Forelimb muscle (tissue), 1 donor: ENCODE results near the gene PSMF1. TPM values are rescaled to one million over a fixed set of nuclear protein-coding genes. Genes with fewer than 3 reads are reported as not detected.

Source experiments
- DNase-seq: peaks from one replicate; pipeline ENCODE4 v3.0.0-alpha.2; 2013; ENCODE audit warnings: low read depth
- polyA plus RNA-seq: library from polyadenylated mRNA; unstranded; fragments of 120-200 nt; gene quantifications from one replicate; pipeline ENCODE4 v1.2.1, GENCODE V29; 2013; ENCODE audit not compliant: insufficient read length

PSMF1 gene
- polyA plus RNA-seq, 1 donor = 98.1 TPM

GRCh38 chr20:1189827-1190226 is 71.4 kb downstream of the PSMF1 start:
- no peak for DNase-seq

DNA sequence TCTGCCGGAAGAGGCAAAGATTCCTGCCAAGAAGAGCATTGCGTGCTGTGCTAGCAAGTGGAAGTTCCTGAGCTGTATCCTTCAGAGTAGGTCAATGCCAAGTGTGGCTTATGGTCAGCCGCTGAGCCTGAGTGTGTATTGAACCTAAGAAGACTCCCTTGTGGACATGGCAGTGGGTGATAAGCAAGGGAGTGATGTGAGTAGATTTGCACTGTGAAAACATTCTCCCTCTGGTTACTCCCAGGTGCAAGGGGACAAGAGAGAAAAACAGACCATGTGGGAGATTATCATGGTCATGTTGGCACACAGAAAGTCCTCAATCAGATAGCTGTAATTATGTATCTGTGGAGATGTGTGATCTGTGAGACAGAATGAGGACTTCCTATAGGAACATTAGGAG is 72.4 kb downstream of the PSMF1 start:
- DNase-seq = no peak

DNA sequence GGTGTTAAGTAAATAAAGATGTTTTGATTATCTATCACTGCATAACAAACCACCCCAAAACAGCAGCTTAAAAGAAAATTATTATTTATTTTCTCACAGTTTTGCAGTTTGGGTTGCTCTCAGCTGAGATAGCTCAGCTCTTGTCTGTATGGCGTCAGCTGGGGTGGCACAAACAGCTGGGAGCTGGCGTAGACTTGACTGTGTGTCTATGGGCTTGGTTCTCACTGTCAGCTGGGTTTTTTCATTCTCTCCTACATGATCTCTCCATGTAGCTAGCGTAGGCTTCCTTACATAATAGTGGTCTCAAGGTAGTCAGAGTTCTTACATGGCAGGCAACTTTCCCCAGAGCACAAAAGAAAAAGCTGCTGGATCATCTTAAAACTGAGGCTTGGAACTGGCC is 72.9 kb downstream of the PSMF1 start:
- no peak for DNase-seq

GRCh38 chr20:1195226-1195625 is 76.8 kb downstream of the PSMF1 start:
- DNase-seq = no peak

DNA sequence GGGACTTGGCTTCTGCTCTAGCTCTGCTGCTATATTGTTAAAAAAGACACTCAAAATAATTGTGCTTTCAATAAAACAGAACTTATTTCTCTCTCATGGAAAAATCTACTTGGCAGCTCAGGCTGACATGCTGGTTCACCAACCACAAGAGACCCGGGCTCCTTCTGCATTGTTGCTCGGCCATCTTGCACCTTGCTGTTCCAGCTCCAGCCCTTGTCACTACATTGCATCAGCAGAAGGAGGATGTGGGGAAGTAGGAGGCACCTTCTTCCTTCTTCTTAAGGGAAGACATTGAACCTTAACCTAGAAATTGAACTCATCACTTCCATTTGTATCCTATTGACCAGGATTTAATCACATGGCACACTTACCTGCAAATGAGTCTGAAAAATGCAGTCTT is 78.2 kb downstream of the PSMF1 start:
- DNase-seq = no peak

DNA sequence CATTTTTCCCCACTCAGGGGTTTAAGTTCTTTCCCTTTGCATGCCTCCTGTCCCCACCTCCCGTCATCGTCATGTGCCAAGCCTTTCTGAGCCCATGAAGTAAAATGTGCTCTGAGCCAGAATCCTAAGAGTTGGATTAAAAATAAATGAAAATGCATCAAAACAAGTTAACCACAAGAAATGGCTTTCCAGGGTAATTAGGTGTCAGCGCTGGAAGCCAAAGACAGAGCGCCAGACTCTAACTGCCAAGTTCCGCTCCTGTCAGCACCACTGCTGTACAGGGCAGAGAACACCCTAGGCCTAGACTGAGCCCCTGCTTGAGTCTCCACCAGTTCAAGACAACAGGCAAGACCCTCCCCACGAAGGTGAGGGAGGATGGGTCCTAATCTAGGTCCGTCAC is 79.4 kb downstream of the PSMF1 start:
- no peak for DNase-seq

DNA sequence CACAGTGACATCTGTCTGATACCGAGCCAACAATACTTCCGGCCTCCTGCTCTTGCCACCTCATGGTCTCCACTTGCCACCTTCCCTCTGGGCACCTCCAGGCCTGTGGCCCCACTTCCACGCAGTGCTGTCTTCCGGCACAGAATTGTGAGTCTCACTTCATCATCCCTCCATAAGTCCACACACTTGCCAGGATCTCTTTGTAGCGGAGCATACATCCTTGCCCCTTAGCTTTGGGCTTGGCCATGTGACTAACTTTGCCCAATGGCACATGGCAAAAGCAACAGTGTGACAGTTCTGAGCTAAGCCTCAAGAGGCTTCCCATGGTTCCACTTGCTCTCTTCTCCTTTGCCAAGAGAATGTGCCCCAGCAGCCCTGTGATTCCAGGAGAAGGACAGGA is 80.3 kb downstream of the PSMF1 start:
- no peak for DNase-seq

DNA sequence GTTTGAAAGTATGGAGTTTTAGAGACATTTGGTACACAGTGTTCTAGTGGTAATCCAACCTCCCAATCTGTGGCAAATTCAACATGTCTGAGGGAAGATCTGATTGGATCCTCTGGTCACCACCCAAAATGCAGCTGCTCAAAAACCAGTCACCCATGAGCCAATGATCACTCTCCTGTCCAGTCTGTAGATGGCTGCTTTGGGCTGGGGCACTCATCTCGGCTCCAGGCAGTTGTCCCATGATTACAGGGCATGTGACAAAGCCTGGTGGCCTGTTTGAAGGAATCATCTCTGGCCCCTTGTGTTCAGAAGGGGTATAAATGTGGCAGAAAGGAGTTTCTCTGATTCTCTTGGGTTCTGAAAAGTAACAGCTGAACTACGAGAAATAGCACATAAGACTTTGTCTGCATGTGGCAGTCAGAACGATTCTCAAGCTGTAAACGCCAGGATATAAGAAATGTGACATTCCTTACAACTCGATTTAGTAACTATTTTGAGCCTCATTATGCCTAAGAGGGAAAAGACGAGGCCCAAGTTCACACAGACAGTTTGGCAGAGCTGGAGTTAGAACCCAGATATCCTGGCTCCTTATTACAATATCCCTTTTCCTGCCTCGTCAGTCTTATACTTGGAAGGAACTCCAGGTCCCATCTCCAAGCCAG is 80.9 kb downstream of the PSMF1 start:
- DNase-seq = no peak

DNA sequence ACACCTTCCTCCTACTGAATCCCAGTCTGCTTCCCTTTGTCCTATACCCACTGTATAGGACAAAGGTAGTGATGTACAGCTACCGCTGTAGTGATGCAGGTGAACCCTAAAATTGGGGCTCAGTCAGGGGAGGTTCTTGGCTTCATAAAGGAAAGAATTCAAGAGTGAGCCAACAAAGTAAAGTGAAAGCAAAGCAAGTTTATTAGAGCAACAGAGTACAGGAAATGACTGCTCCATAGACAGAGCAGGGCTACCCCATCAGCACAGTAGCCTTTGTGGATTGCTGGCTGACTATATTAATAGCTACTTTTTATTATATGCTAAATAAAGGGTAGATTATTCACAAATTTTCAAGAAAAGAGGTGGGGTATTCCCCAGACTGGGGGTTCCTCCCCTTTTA is 81.6 kb downstream of the PSMF1 start:
- DNase-seq = no peak

- DNase-seq = no peak
Observed at GRCh38 chr20:1202762-1203504, 84.5 kb downstream of the PSMF1 start, which contains the start of gene C20orf202. TSS of gene C20orf202 (plus strand) at chr20:1203454. CDS start at chr20:1203586, 132 bp downstream.

DNA sequence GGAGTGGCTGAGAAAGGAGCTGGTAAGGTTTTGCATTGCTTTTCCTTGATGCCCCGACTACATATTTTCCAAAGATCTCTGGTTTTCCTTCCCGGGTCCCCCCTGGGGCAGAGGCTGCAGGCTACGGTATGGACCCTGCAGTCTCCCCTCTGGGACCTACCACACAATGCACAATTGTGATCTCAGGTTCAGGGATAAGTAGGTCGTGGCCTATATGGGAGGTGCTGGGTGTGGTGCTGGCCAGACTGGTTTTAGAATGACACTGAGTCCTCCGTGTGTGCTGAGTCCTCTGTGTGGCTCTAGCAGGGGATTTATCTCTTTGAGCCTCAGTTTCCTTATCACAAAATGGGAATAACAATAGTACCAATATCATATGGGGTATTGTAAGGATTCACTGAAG is 85.2 kb downstream of the PSMF1 start:
- no peak for DNase-seq

- no peak for DNase-seq
Observed at GRCh38 chr20:1204113-1204512, 85.7 kb downstream of the PSMF1 start.

GRCh38 chr20:1204576-1204975 is 86.2 kb downstream of the PSMF1 start:
- DNase-seq = no peak

DNA sequence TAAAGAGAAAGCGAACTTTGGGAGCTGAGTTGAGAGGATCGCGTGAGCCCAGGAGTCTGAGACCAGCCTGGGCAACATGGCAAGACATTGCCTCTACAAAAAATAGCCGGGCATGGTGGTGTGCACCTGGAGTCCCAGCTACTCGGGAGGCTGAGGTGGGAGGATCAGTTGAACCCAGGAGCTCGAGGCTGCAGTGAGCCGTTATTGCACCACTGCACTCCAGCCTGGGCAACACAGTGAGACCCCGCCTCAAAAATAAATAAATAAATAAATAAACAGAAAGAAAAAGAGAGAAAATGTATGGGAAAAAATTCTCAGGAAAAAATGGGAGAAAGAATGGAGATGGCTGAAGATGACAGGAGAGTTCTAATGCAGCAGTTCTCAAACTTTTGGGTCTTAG is 87.4 kb downstream of the PSMF1 start:
- DNase-seq = no peak

- DNase-seq = no peak
Observed at GRCh38 chr20:1206366-1207148, 88.2 kb downstream of the PSMF1 start.

DNA sequence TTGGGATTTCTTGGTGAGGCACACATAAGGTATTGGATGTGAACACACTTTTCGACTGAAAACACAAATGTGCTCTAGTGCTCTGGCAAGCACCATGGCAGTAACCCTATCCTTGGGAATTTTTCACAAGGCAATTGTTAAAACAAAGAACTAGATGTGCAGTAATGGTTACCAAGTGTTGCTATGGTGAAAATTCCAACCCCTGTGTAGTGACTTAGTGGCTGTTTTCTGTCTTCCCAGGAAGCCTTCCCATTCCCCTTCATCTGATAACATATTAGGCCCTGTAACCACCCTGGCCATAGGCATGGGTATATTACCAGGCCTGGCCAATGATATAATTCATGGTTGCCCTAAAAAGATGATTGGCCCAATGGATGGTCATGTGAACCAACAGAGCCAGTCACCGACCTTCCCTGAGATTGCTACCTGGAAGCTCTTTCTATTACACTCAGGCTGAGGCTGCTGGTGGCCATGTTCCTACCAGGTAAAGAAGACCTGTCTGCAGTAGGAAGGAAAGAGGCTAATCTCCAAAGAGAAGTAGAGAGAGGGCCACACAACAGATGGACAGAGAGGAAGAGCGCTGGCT is 89.0 kb downstream of the PSMF1 start:
- no peak for DNase-seq

DNA sequence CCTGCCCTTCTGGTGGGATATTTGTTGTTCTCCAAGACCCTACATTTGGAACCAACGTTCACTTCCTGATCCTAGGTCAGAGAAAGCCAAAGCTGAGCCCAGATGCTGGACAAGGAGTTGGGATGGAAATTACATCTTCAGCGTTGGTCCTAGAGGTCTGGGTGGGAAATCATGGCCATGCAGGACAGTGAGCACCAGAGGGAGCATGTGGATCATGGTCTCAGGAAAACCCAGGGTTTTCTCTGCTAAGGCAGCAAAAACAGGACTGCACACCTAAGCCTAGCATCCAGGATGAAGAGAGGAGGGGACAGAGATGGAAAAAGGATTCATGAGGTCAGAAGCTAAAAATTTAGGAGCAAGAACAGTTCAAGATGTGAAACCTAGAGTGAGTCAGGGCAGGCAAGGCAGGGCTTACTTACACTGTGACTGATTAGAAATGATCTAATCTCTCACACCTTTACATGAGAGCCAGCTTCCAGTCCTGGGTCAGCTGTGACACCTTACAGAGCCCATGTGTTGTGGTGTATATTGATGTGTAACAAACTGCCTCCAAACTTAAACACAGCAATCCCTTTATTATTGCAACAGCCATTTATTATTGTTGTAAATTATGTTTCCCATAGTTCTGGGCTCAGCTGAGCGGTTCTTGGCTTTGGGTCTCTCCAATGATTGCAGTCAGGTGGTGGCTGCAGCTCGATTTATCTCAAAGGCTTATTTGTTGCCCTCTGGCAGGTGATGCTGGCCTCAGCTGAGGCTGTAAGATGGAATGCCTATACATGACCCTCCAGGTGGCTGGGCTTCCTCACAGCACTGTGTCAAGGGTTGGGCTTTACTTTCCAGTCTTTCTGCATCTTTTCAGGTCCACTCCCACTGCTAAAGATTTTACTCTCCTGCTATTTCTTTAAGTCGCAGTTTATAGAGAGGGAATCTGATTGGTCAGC is 91.3 kb downstream of the PSMF1 start:
- no peak for DNase-seq

- no peak for DNase-seq
Observed at GRCh38 chr20:1210501-1210900, 92.1 kb downstream of the PSMF1 start.

DNA sequence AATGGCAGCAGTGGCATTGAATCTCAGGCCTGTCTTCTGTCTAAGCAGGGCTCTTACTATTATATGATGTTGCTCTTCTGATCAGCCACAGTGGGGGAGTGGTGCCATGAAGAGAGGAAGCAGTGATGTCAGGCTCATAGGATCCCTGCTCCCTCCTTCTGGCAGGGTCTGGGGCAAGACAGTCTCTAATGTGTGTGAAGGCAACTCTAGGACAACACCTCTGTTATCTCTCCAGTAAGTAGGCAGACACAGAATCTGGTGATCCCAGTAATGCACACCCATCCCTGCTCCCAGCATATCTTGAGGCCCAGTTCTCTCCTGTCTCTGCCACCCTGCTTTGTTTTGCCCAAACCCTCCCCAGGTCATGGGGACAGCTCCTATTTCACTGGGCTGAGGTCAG is 93.6 kb downstream of the PSMF1 start:
- DNase-seq = no peak

GRCh38 chr20:1212607-1213396 is 94.4 kb downstream of the PSMF1 start:
- DNase-seq = peak; percentile 17
